Fibroblast of lung (primary cell): ENCODE data around the gene FMO5.
"Not testable (repeated sequence)": the region's sequence is repeated elsewhere in the genome, so short reads cannot be mapped to it uniquely, and the experiment has no call there.

Experiments
- CTCF ChIP-seq, 2 donors: IDR thresholded peaks in 1 of 2; conservative IDR thresholded peaks in 1 of 2; 1 replicate in 1 of 2; 2 replicates in 1 of 2; pipeline ENCODE4 v1.5.1; 2011 to 2012; ENCODE audit warnings: low read length in 2 of 2, control low read depth in 1 of 2, inconsistent platforms in 1 of 2, low read depth in 1 of 2, mild to moderate bottlenecking in 1 of 2
- EZH2 ChIP-seq: IDR thresholded peaks from 2 replicates; pipeline ENCODE4 v1.5.1; 2012; ENCODE audit warnings: low read length, control low read depth, mild to moderate bottlenecking; ENCODE audit errors: missing control alignments

- TF ChIP-seq CTCF (conservative IDR thresholded peaks at IDR 0.05 in 1 of 2, IDR thresholded peaks at IDR 0.05 in 1 of 2; ENCODE audit: low read depth in 1 of 2, low read length in 2 of 2); EZH2: not testable (repeated sequence)
Observed at GRCh38 chr1:147231032-147231431, 5.9 kb upstream of the FMO5 start.
